ENCODE measurements around the gene OBP2B.
"Not testable (repeated sequence)": the region's sequence is repeated elsewhere in the genome, so short reads cannot be mapped to it uniquely, and the experiment has no call there.

OBP2B gene

GRCh38 chr9:133234577-133235322 is 25.7 kb upstream of the OBP2B start:
- TF ChIP-seq REST (IDR thresholded peaks at IDR 0.05; ENCODE audit: insufficient replicate concordance, low read depth): no peak
- no peak for TF ChIP-seq SPI1 (IDR thresholded peaks at IDR 0.05; ENCODE audit: borderline replicate concordance, low read depth)
- TF ChIP-seq CTCF (IDR thresholded peaks at IDR 0.05; ENCODE audit: insufficient read depth, low read length): no peak
- no peak for TF ChIP-seq GABPA (IDR thresholded peaks at IDR 0.05; ENCODE audit: low read depth)
- TF ChIP-seq POLR2AphosphoS5 (IDR thresholded peaks at IDR 0.05; ENCODE audit: low read depth): no peak
- peaks cover 13% of the 10 kb centered on the region for H3K27me3 ChIP-seq (ENCODE audit: insufficient read depth, poor library complexity, severe bottlenecking)
- H3K27ac ChIP-seq (replicated peaks): no peak overlapping the region
- no peak for DNase-seq (ENCODE audit: low read depth in 1 of 2, low spot score in 1 of 2)
- no peak overlapping the region for H3K4me3 ChIP-seq (replicated peaks; ENCODE audit: insufficient read depth, low read length)

- TF ChIP-seq CTCF (IDR thresholded peaks at IDR 0.05; ENCODE audit: insufficient read depth, low read length): no peak
- peaks cover 12% of the 10 kb centered on the region for H3K27me3 ChIP-seq (ENCODE audit: insufficient read depth, poor library complexity, severe bottlenecking)
- H3K4me3 ChIP-seq (replicated peaks; ENCODE audit: insufficient read depth, low read length): no peak overlapping the region
- DNase-seq (ENCODE audit: low read depth in 1 of 2, low spot score in 1 of 2): no peak
- no peak overlapping the region for H3K27ac ChIP-seq (replicated peaks)
Observed at GRCh38 chr9:133233681-133234432, 24.8 kb upstream of the OBP2B start.

- not testable (repeated sequence) for DNase-seq (ENCODE audit: low read depth in 1 of 2, low spot score in 1 of 2); H3K27ac ChIP-seq (replicated peaks); H3K4me3 ChIP-seq (replicated peaks; ENCODE audit: insufficient read depth, low read length); H3K27me3 ChIP-seq (ENCODE audit: insufficient read depth, poor library complexity, severe bottlenecking)
Observed at GRCh38 chr9:133231934-133232568, 23.0 kb upstream of the OBP2B start.

GRCh38 chr9:133230514-133230913 is 21.5 kb upstream of the OBP2B start:
- H3K4me3 ChIP-seq (replicated peaks; ENCODE audit: insufficient read depth, low read length); DNase-seq (ENCODE audit: low read depth in 1 of 2, low spot score in 1 of 2); H3K27ac ChIP-seq (replicated peaks); H3K27me3 ChIP-seq (ENCODE audit: insufficient read depth, poor library complexity, severe bottlenecking): not testable (repeated sequence)

- no peak for TF ChIP-seq POLR2AphosphoS5 (IDR thresholded peaks at IDR 0.05; ENCODE audit: low read depth)
- TF ChIP-seq SPI1 (IDR thresholded peaks at IDR 0.05; ENCODE audit: borderline replicate concordance, low read depth): no peak
- TF ChIP-seq GABPA (IDR thresholded peaks at IDR 0.05; ENCODE audit: low read depth): no peak
- DNase-seq (ENCODE audit: low read depth in 1 of 2, low spot score in 1 of 2): no peak
- H3K4me3 ChIP-seq (replicated peaks; ENCODE audit: insufficient read depth, low read length): no peak overlapping the region
- H3K27ac ChIP-seq (replicated peaks): no peak overlapping the region
- no peaks in the 10 kb centered on the region for H3K27me3 ChIP-seq (ENCODE audit: insufficient read depth, poor library complexity, severe bottlenecking)
Observed at GRCh38 chr9:133230093-133230492, 21.0 kb upstream of the OBP2B start.

GRCh38 chr9:133228474-133229193 is 19.6 kb upstream of the OBP2B start:
- not testable (repeated sequence) for H3K27me3 ChIP-seq (ENCODE audit: insufficient read depth, poor library complexity, severe bottlenecking); H3K27ac ChIP-seq (replicated peaks); DNase-seq (ENCODE audit: low read depth in 1 of 2, low spot score in 1 of 2); H3K4me3 ChIP-seq (replicated peaks; ENCODE audit: insufficient read depth, low read length)

- not testable (repeated sequence) for H3K27me3 ChIP-seq (ENCODE audit: insufficient read depth, poor library complexity, severe bottlenecking); H3K4me3 ChIP-seq (replicated peaks; ENCODE audit: insufficient read depth, low read length); DNase-seq (ENCODE audit: low read depth in 1 of 2, low spot score in 1 of 2); H3K27ac ChIP-seq (replicated peaks)
Observed at GRCh38 chr9:133227996-133228395, 18.9 kb upstream of the OBP2B start.

Data from HL-60 (cell line).